K562 (cell line): Measurements from ENCODE around the gene SELENOM. TPM values are rescaled to one million over a fixed set of nuclear protein-coding genes. Genes with fewer than 3 reads are reported as not detected.

ENCODE experiments used
- ATAC-seq: fragments of 200-7000 bp; cut with Tn5 transposase; 3 replicates; pipeline ENCODE4 v1.9.1; 2020; ENCODE audit warnings: moderate library complexity
- BruUV-seq: library from RNA; stranded (reverse); fragments of 400-500 nt; replicated peaks from 2 replicates; lab custom pipeline; 2021; lab: Mats Ljungman, UMichigan
- CTCF ChIA-PET: fragments of 300-600 bp; formaldehyde crosslinking; extraction: SDS; loops from one replicate; lab custom pipeline; 2021; ENCODE audit warnings: low intra/inter-chr PET ratio; lab: Yijun Ruan, JAX
- POLR2A ChIA-PET: fragments of 300-600, 350-650 bp; sonication (Branson Sonifier 250); formaldehyde crosslinking; extraction: SDS; loops from one replicate; lab custom pipeline; 2021; ENCODE audit warnings: antibody characterized with exemption, inconsistent platforms; lab: Yijun Ruan, JAX
- DNase-seq, 4 experiments: peaks; one replicate each; pipeline versions ENCODE4 v3.0.0 to v3.0.0-alpha.2; 2011 to 2018; ENCODE audit warnings: low spot score in 3 of 4, mixed read lengths in 3 of 4; ENCODE audit errors: extremely low read depth in 1 of 4
- FAIRE-seq: peaks from 2 replicates; lab custom pipeline; 2011; peaks lifted over from hg19 to GRCh38; lab: Jason Lieb, UNC
- H2AFZ ChIP-seq: 2 replicates; pipeline ENCODE4 v1.6.0; 2011; ENCODE audit warnings: low read depth, low read length, control low read depth, inconsistent platforms
- H3K27ac ChIP-seq: fragments of 200-600 bp; 3 replicates; pipeline ENCODE4 v1.8.0; 2011; ENCODE audit warnings: low read depth, mild to moderate bottlenecking, control low read depth, inconsistent platforms, low read length, moderate library complexity, mixed read lengths; ENCODE audit errors: extremely low read depth
- H3K27me3 ChIP-seq, 2 experiments: fragments of 300-600 bp in 1 of 2; 2 replicates in 1 of 2; 3 replicates in 1 of 2; pipeline versions ENCODE4 v1.6.0 to v1.8.0; 2011; ENCODE audit warnings: inconsistent platforms in 2 of 2, low read length in 2 of 2, mild to moderate bottlenecking in 1 of 2, mixed read lengths in 1 of 2, moderate library complexity in 1 of 2; ENCODE audit not compliant: control insufficient read depth in 2 of 2, insufficient read depth in 2 of 2
- H3K36me3 ChIP-seq: fragments of 300-600 bp; 3 replicates; pipeline ENCODE4 v1.8.0; 2011; ENCODE audit warnings: mild to moderate bottlenecking, low read length, inconsistent platforms; ENCODE audit not compliant: control insufficient read depth, insufficient read depth
- H3K4me1 ChIP-seq, 2 experiments: fragments of 200-600 bp in 1 of 2; replicated peaks in 1 of 2; 2 replicates in 1 of 2; 3 replicates in 1 of 2; pipeline versions ENCODE4 v1.5.1 to v1.8.0; 2011; ENCODE audit warnings: inconsistent platforms in 2 of 2, low read length in 2 of 2, mild to moderate bottlenecking in 1 of 2, mixed read lengths in 1 of 2, moderate library complexity in 1 of 2; ENCODE audit not compliant: control insufficient read depth in 2 of 2, insufficient read depth in 2 of 2
- H3K4me2 ChIP-seq: 2 replicates; pipeline ENCODE4 v1.6.1; 2011; ENCODE audit warnings: low read length, control low read depth, inconsistent platforms, mixed read lengths; ENCODE audit not compliant: insufficient read depth
- H3K4me3 ChIP-seq: fragments of 200-600 bp; sonication (generic), shearing (Covaris generic); 2 replicates; pipeline ENCODE4 v1.5.1; 2016; ENCODE audit warnings: control low read depth, inconsistent platforms
- H3K79me2 ChIP-seq: fragments of 200-600 bp; 3 replicates; pipeline ENCODE4 v1.8.0; 2011; ENCODE audit warnings: low read length, inconsistent platforms; ENCODE audit not compliant: control insufficient read depth, insufficient read depth
- H3K9ac ChIP-seq, 2 experiments: 2 replicates each; pipeline versions ENCODE4 v1.6.0 to v1.6.1; 2011; ENCODE audit warnings: low read depth in 2 of 2, low read length in 2 of 2, control low read depth in 1 of 2, inconsistent platforms in 1 of 2, mild to moderate bottlenecking in 1 of 2, mixed read lengths in 1 of 2; ENCODE audit not compliant: insufficient read depth in 1 of 2
- H3K9me1 ChIP-seq: one replicate; pipeline ENCODE4 v1.6.0; 2011; ENCODE audit warnings: inconsistent platforms, mild to moderate bottlenecking, low read length, moderate library complexity; ENCODE audit not compliant: control insufficient read depth, insufficient read depth
- H3K9me3 ChIP-seq: replicated peaks from 2 replicates; pipeline ENCODE4 v1.5.1; 2011; ENCODE audit warnings: low read depth, low read length, inconsistent platforms; ENCODE audit not compliant: control insufficient read depth, insufficient read depth
- H4K20me1 ChIP-seq: replicated peaks from 2 replicates; pipeline ENCODE4 v1.6.1; 2011; ENCODE audit warnings: low read length, inconsistent platforms, mixed read lengths; ENCODE audit not compliant: control insufficient read depth, insufficient read depth
- CHD4 ChIP-seq: fragments of 200-600 bp; sonication (generic); IDR thresholded peaks from 3 replicates; pipeline ENCODE4 v1.6.1; 2012; ENCODE audit warnings: low read depth, mild to moderate bottlenecking, mixed read lengths, low read length, inconsistent platforms; ENCODE audit not compliant: insufficient read depth, insufficient replicate concordance, poor library complexity, severe bottlenecking
- HEY1 ChIP-seq: fragments of 250-450 bp; sonication (Bioruptor Pico); IDR thresholded peaks from 2 replicates; pipeline ENCODE4 v1.5.0; 2020; ENCODE audit warnings: mild to moderate bottlenecking, moderate library complexity, borderline replicate concordance
- NR2C1 ChIP-seq, 2 experiments: fragments of 450-650 bp; IDR thresholded peaks; 2 replicates each; pipeline ENCODE4 v1.6.1; 2017; ENCODE audit warnings: mild to moderate bottlenecking in 2 of 2, antibody characterized with exemption in 1 of 2, inconsistent platforms in 1 of 2, missing compliant biosample characterization in 1 of 2, missing genetic modification characterization in 1 of 2
- PKNOX1 ChIP-seq: fragments of 450-650 bp; IDR thresholded peaks from 2 replicates; pipeline ENCODE4 v1.6.1; 2016
- RBM25 ChIP-seq: fragments of 200-400 bp; formaldehyde crosslinking; IDR thresholded peaks from 2 replicates; pipeline ENCODE4 v1.6.1; 2018; ENCODE audit warnings: low read length, low read depth, moderate library complexity; ENCODE audit not compliant: severe bottlenecking
- SLC30A9 ChIP-seq: fragments of 250-450 bp; sonication (Bioruptor Pico); IDR thresholded peaks from 2 replicates; pipeline ENCODE4 v1.8.0; 2022; ENCODE audit warnings: mild to moderate bottlenecking, moderate library complexity
- ZBTB7A ChIP-seq: IDR thresholded peaks from 2 replicates; pipeline ENCODE4 v1.6.1; 2011; ENCODE audit warnings: low read depth, mild to moderate bottlenecking, low read length, moderate library complexity, borderline replicate concordance; ENCODE audit not compliant: control insufficient read depth
- ZNF780A ChIP-seq: fragments of 250-450 bp; sonication (Bioruptor Pico); IDR thresholded peaks from 2 replicates; pipeline ENCODE4 v1.5.0; 2021; ENCODE audit warnings: mild to moderate bottlenecking
- WGBS: fragments of 100-300 bp; shearing (Covaris generic); methylation state at CpG from one replicate; pipeline ENCODE4 v1.1.6; 2016; ENCODE audit warnings: low coverage, mixed read lengths; ENCODE audit not compliant: insufficient coverage; ENCODE audit errors: missing lambda C conversion rate; 5-methylcytosine and 5-hydroxymethylcytosine counted together
- in situ Hi-C: fragments of 300-500 bp; cut with MboI; formaldehyde crosslinking; loops from 4 replicates; pipeline ENCODE4 v1.15.0; 2018; ENCODE audit warnings: inconsistent platforms, mixed read lengths
- intact Hi-C: fragments of 100-400 bp; cut with micrococcal nuclease; formaldehyde crosslinking; loops from 2 replicates; pipeline ENCODE4 v1.14.2; 2022
- polyA plus RNA-seq, 8 experiments: library from polyadenylated mRNA; depleted of rRNA in 4 of 8; stranded (reverse) in 5 of 8; unstranded in 3 of 8; fragments of >200 nt; fragmentation: Nextera tagmentation in 2 of 8; fragmentation: Illumina TruSeq in 1 of 8; extraction: Ambion mirVana in 2 of 8; extraction: Trizol in 1 of 8; gene quantifications; 2 replicates each; pipeline versions ENCODE4 v1.2.1 to v1.2.3, GENCODE V29; 2011 to 2014; ENCODE audit warnings: inconsistent platforms in 1 of 8, missing spikeins in 1 of 8
- total RNA-seq, 7 experiments: library from RNA; depleted of rRNA in 6 of 7; stranded (reverse); fragments of >200 nt in 6 of 7; fragmentation: Illumina TruSeq in 2 of 7; extraction: Trizol in 2 of 7; gene quantifications; 2 replicates each; pipeline versions ENCODE4 v1.2.1 to v1.2.3, GENCODE V29; 2011 to 2021; ENCODE audit warnings: low replicate concordance in 1 of 7

SELENOM gene
- total and polyA plus RNA-seq, 9 of the 15 experiments (the other 6 are each of a cell fraction or from before 2014, with no cell fraction given), result 1.2 to 10.6 (median 3.7) TPM

- H3K27me3 ChIP-seq, result no peaks in the 10 kb centered on the region
- in situ Hi-C loops (loop anchor here (10.0 kb wide), 1 partner anchor 316 kb away; no protein-coding TSS in a partner anchor), intact Hi-C loops (no loop called here)
- H3K79me2 ChIP-seq, result peaks cover 22% of the 10 kb centered on the region
- FAIRE-seq, result no peak
- no peak for DNase-seq
- H2AFZ ChIP-seq, result peak overlapping the region; percentile 81
- H3K4me3 ChIP-seq, result peak overlapping the region; percentile 53
- no peaks in the 10 kb centered on the region for H3K9me1 ChIP-seq
- no TSS peak for BruUV-seq
- peak overlapping the region; percentile 80 for H3K4me2 ChIP-seq
- no peaks in the 10 kb centered on the region for H4K20me1 ChIP-seq
- peak overlapping the region; percentile 72 to 89 for H3K9ac ChIP-seq
- H3K27ac ChIP-seq, result peak overlapping the region; percentile 68
- no peak for ATAC-seq
- ChIA-PET CTCF (no interaction called here), POLR2A (interaction anchor here (0.6 to 2.5 kb wide), 6 partner anchors 10 to 141 kb away, joined by 3 to 15 read pairs (median 4); partner anchors contain the start of genes MORC2 and TUG1)
- WGBS, result 47% methylated on average over 5 of the region's 5 CpGs
- no peak for TF ChIP-seq ZNF780A (CRISPR knock-in tag)
- TF ChIP-seq RBM25, result peak; percentile 51
- TF ChIP-seq NR2C1 (IDR thresholded peaks at IDR 0.05), result no peak
- no peak for TF ChIP-seq NR2C1 (tag; IDR thresholded peaks at IDR 0.05)
- H3K4me1 ChIP-seq, result peaks cover 17 to 40% of the 10 kb centered on the region in 2 experiments
- no peaks in the 10 kb centered on the region; the same call in 2 of the 3 replicates for H3K36me3 ChIP-seq
- no peaks in the 10 kb centered on the region for H3K9me3 ChIP-seq
These were observed 27.1 kb downstream of the SELENOM start for GRCh38 chr22:31080164-31080847.

- no peaks in the 10 kb centered on the region for H4K20me1 ChIP-seq
- H3K27me3 ChIP-seq, result no peaks in the 10 kb centered on the region
- intact Hi-C loops (no loop called here), in situ Hi-C loops (no loop called here)
- H3K9me3 ChIP-seq, result no peaks in the 10 kb centered on the region
- POLR2A ChIA-PET, result interaction anchor here (0.5 to 2.5 kb wide), 2 partner anchors 15 to 56 kb away, joined by 3 to 15 read pairs; no protein-coding TSS in a partner anchor
- peaks cover 16 to 31% of the 10 kb centered on the region in 2 experiments for H3K4me1 ChIP-seq
- TF ChIP-seq SLC30A9, result no peak
- TF ChIP-seq ZBTB7A, result no peak
- no peak for TF ChIP-seq CHD4
- TF ChIP-seq PKNOX1, result peak; percentile 87
- no peak for TF ChIP-seq HEY1
- FAIRE-seq (no peak), DNase-seq (no peak), ATAC-seq (no peak)
- 75% methylated on average over 9 of the region's 12 CpGs for WGBS
- H3K79me2 ChIP-seq, result peaks cover 17% of the 10 kb centered on the region
- no TSS peak for BruUV-seq
- H3K4me3 ChIP-seq, result no peak overlapping the region
- no peak overlapping the region for H3K9ac ChIP-seq
- no peak overlapping the region for H3K4me2 ChIP-seq
- H3K36me3 ChIP-seq, result no peaks in the 10 kb centered on the region; the same call in 2 of the 3 replicates
- no peak overlapping the region for H2AFZ ChIP-seq
- no peaks in the 10 kb centered on the region for H3K9me1 ChIP-seq
- CTCF ChIA-PET, result no interaction called here
- no peak overlapping the region for H3K27ac ChIP-seq
These were observed 28.2 kb downstream of the SELENOM start for GRCh38 chr22:31079095-31079642.
